Esophagus muscularis mucosa (tissue), 4 donors: ENCODE measurements around the gene MRPL48.

Experiments
- CTCF ChIP-seq, 3 experiments: fragments of 200-600 bp in 2 of 3; fragments of 450-650 bp in 1 of 3; sonication (generic) in 2 of 3; IDR thresholded peaks; one replicate each; pipeline ENCODE4 v1.5.1; 2017 to 2019; ENCODE audit warnings: antibody characterized with exemption in 3 of 3, mild to moderate bottlenecking in 2 of 3, moderate library complexity in 1 of 3
- EP300 ChIP-seq: sonication (generic); formaldehyde crosslinking; IDR thresholded peaks from one replicate; pipeline ENCODE4 v1.6.1; 2017; ENCODE audit warnings: antibody characterized with exemption
- POLR2A ChIP-seq: fragments of 450-650 bp; IDR thresholded peaks from one replicate; pipeline ENCODE4 v1.6.1; 2017; ENCODE audit warnings: antibody characterized with exemption, moderate library complexity, mild to moderate bottlenecking, low read depth

GRCh38 chr11:73766763-73767162 lies 20.9 kb upstream of the MRPL48 start:
- TF ChIP-seq CTCF (IDR thresholded peaks at IDR 0.05) (no peak), EP300 (no peak), POLR2A (no peak)
